Measurements from ENCODE around the gene EFHC1. TPM values are rescaled to one million over a fixed set of nuclear protein-coding genes. Genes with fewer than 3 reads are reported as not detected.

EFHC1 gene
- total RNA-seq, 1 donor from 2014 or later, result 59.8 TPM

DNA sequence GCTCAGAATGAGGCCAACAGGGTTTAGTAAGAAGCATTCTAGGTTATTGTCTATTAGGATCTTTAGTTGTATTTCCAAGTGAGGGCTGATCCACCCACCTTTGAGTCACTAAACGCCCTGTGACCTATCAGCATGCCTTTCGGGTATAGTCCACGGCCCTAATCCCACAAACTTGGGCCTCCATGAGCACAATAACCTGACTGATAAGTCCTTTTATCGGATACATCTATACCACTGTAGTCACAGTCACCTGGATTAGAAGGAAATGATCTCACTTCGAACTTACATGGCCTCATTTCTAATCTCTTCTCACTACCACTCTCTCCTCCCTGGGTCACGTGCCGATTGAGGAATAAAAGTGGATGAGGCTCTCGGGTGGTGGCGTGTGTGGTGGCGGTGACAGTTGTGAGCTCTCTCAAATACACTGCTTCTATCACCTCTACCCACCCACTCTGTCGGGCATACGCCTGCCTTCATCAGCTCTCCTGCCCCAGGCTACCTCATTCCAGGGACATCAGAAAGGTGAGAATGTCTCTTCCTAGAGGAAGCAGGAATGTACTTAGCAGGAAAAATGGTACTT is 91.5 kb downstream of the EFHC1 start:
- TF ChIP-seq, protein P1, sequence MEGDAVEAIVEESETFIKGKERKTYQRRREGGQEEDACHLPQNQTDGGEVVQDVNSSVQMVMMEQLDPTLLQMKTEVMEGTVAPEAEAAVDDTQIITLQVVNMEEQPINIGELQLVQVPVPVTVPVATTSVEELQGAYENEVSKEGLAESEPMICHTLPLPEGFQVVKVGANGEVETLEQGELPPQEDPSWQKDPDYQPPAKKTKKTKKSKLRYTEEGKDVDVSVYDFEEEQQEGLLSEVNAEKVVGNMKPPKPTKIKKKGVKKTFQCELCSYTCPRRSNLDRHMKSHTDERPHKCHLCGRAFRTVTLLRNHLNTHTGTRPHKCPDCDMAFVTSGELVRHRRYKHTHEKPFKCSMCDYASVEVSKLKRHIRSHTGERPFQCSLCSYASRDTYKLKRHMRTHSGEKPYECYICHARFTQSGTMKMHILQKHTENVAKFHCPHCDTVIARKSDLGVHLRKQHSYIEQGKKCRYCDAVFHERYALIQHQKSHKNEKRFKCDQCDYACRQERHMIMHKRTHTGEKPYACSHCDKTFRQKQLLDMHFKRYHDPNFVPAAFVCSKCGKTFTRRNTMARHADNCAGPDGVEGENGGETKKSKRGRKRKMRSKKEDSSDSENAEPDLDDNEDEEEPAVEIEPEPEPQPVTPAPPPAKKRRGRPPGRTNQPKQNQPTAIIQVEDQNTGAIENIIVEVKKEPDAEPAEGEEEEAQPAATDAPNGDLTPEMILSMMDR (IDR thresholded peaks at IDR 0.05), result no peak
- no peak for TF ChIP-seq EZH2 (IDR thresholded peaks at IDR 0.05)
- TF ChIP-seq EZH2phosphoT487 (IDR thresholded peaks at IDR 0.05), result no peak
- Histone ChIP-seq H4K20me1 (ENCODE audit: low read depth) (no peaks in the 10 kb centered on the region), H3K27me3 (no peaks in the 10 kb centered on the region), H3K9ac (no peak overlapping the region), H3K4me3 (no peak overlapping the region), H3K4me1 (peaks cover 3% of the 10 kb centered on the region), H3K36me3 (no peaks in the 10 kb centered on the region), H2AFZ (replicated peaks) (no peak overlapping the region), H3K4me2 (no peak overlapping the region), H3K27ac (no peak overlapping the region), H3K9me3 (ENCODE audit: low read depth) (no peaks in the 10 kb centered on the region), H3K79me2 (ENCODE audit: low read depth) (no peaks in the 10 kb centered on the region), H3F3A (ENCODE audit: low read depth) (no peaks in the 10 kb centered on the region)
- peaks cover 36% of the 10 kb centered on the region for H3K4me1 Mint-ChIP-seq
- no peaks in the 10 kb centered on the region for H3K9me3 Mint-ChIP-seq
- H3K36me3 Mint-ChIP-seq, result peaks cover 42% of the 10 kb centered on the region
- peak overlapping the region; percentile 85 for H3K27ac Mint-ChIP-seq
- no peak for DNase-seq (ENCODE audit: low spot score)
- H3K4me3 Mint-ChIP-seq, result no peak overlapping the region
- peaks cover 2% of the 10 kb centered on the region for H3K27me3 Mint-ChIP-seq (ENCODE audit: insufficient read depth, low read depth)

DNA sequence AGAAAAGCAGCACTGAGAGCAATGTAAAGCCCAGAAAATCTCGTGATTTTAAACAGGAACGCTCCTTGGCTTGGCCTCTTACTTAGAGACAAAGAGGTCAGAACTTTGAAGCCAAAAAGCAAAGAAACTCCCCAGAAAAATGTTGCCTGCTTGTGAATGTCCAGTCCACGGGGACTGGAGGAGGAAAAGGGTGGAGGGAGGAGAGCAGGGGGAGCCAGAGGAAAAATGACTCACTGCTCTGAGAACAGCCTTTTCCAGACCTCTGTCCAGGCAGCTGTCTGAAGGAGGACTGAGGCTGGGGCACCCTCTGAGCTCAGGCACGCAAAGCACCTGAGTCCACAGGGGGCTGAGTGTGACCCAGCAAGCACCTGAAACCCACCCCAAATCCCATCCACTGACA is 92.1 kb downstream of the EFHC1 start:
- Histone ChIP-seq H3K4me2 (no peak overlapping the region), H2AFZ (replicated peaks) (no peak overlapping the region), H3K27me3 (no peaks in the 10 kb centered on the region), H3K36me3 (no peaks in the 10 kb centered on the region), H3F3A (ENCODE audit: low read depth) (no peaks in the 10 kb centered on the region), H3K79me2 (ENCODE audit: low read depth) (no peaks in the 10 kb centered on the region), H3K27ac (no peak overlapping the region), H3K9ac (no peak overlapping the region), H3K9me3 (ENCODE audit: low read depth) (no peaks in the 10 kb centered on the region), H4K20me1 (ENCODE audit: low read depth) (no peaks in the 10 kb centered on the region), H3K4me1 (peaks cover 3% of the 10 kb centered on the region), H3K4me3 (no peak overlapping the region)
- peaks cover 2% of the 10 kb centered on the region for H3K27me3 Mint-ChIP-seq (ENCODE audit: insufficient read depth, low read depth)
- H3K4me1 Mint-ChIP-seq, result peaks cover 36% of the 10 kb centered on the region
- H3K9me3 Mint-ChIP-seq, result no peaks in the 10 kb centered on the region
- peaks cover 41% of the 10 kb centered on the region for H3K36me3 Mint-ChIP-seq
- TF ChIP-seq, protein P1 (IDR thresholded peaks at IDR 0.05), result no peak
- TF ChIP-seq EZH2phosphoT487 (IDR thresholded peaks at IDR 0.05) (no peak), EZH2 (IDR thresholded peaks at IDR 0.05) (no peak)
- H3K4me3 Mint-ChIP-seq, result no peak overlapping the region
- H3K27ac Mint-ChIP-seq, result peak overlapping the region; percentile 85
- no peak for DNase-seq (ENCODE audit: low spot score)

DNA sequence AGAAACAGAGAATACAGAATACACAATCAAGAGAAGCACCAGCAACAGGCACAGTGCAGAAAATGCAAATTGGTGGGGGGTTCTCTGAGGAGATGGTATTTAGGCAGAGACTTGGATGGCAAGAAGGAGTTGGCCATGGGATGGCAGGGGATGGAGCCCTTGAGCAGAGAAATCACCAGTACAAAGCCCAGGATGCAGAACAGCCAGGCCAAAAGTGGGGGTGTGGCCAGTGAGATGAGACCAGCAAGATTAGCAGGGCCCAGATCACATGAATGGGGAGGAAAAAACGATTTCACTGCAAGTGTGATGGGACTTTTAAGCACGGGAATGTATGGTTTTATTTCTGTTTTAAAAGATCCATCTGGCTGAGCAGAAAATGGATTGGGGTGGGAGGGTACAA is 93.3 kb downstream of the EFHC1 start:
- no peak for TF ChIP-seq EZH2 (IDR thresholded peaks at IDR 0.05)
- TF ChIP-seq, protein P1 (IDR thresholded peaks at IDR 0.05), result no peak
- TF ChIP-seq EZH2phosphoT487 (IDR thresholded peaks at IDR 0.05), result no peak
- H3K4me1 Mint-ChIP-seq, result peaks cover 47% of the 10 kb centered on the region
- no peaks in the 10 kb centered on the region for H3K36me3 ChIP-seq

More for the DNA sequence above, 93.3 kb downstream of the EFHC1 start:
- Mint-ChIP-seq H3K4me3 (no peak overlapping the region), H3K27ac (peak overlapping the region; percentile 58), H3K36me3 (peaks cover 32% of the 10 kb centered on the region), H3K27me3 (ENCODE audit: insufficient read depth, low read depth) (peaks cover 2% of the 10 kb centered on the region), H3K9me3 (no peaks in the 10 kb centered on the region)
- DNase-seq (ENCODE audit: low spot score), result no peak
- Histone ChIP-seq H3K79me2 (ENCODE audit: low read depth) (no peaks in the 10 kb centered on the region), H3K27me3 (no peaks in the 10 kb centered on the region), H3F3A (ENCODE audit: low read depth) (no peaks in the 10 kb centered on the region), H3K27ac (no peak overlapping the region), H3K4me3 (no peak overlapping the region), H3K4me2 (no peak overlapping the region), H2AFZ (replicated peaks) (no peak overlapping the region), H4K20me1 (ENCODE audit: low read depth) (peaks cover 4% of the 10 kb centered on the region), H3K9me3 (ENCODE audit: low read depth) (no peaks in the 10 kb centered on the region), H3K9ac (no peak overlapping the region), H3K4me1 (peaks cover 15% of the 10 kb centered on the region)

Measured in neural progenitor cell (in vitro differentiated cells).